Measurements from ENCODE around the gene P2RX1.

DNA sequence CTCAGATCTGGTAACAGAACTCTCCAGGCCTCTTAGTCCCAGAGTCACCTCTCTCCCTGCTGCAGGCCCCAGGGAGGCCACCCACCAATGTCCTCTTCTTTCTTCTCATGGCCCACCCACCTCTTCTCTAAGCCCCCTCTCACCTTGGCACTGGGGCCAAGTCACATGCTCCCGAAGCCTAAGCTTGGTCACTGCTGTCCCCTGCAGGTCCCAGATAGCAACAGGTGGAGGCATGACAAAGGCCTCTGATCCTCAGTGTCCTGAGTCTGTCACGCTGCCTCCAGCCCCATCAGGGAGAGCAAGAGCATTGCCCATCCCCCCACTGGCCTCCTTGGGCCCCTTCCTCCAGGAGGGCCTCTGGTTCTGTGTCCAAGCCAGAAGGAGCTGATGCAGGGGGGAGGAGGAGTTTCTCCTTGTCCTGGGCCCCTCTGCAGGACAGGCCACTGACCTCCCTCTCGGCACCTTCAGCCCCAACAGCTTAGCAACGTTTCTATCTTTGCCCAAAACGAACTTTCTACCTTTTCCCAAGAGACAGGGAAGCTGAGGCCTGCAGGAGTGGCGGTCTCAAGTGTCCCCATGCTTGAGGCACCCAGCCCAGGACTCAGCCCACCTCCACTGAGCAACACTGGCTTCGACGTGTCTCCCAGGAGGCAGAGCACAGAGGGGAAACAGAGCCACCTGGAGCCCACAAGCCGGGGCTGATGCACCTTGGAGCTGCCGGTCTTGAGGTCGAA, 8.6 kb downstream of the P2RX1 start:
- no peak for TF ChIP-seq POLR2A (IDR thresholded peaks at IDR 0.05)
- TF ChIP-seq, protein P1, sequence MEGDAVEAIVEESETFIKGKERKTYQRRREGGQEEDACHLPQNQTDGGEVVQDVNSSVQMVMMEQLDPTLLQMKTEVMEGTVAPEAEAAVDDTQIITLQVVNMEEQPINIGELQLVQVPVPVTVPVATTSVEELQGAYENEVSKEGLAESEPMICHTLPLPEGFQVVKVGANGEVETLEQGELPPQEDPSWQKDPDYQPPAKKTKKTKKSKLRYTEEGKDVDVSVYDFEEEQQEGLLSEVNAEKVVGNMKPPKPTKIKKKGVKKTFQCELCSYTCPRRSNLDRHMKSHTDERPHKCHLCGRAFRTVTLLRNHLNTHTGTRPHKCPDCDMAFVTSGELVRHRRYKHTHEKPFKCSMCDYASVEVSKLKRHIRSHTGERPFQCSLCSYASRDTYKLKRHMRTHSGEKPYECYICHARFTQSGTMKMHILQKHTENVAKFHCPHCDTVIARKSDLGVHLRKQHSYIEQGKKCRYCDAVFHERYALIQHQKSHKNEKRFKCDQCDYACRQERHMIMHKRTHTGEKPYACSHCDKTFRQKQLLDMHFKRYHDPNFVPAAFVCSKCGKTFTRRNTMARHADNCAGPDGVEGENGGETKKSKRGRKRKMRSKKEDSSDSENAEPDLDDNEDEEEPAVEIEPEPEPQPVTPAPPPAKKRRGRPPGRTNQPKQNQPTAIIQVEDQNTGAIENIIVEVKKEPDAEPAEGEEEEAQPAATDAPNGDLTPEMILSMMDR (IDR thresholded peaks at IDR 0.05) = peak; percentile 13 to 80 (median 59)

All from body of pancreas (tissue), 4 donors.